ENCODE data around the gene USP49.
"Not testable (repeated sequence)": the region's sequence is repeated elsewhere in the genome, so short reads cannot be mapped to it uniquely, and the experiment has no call there.

Gene USP49

DNA sequence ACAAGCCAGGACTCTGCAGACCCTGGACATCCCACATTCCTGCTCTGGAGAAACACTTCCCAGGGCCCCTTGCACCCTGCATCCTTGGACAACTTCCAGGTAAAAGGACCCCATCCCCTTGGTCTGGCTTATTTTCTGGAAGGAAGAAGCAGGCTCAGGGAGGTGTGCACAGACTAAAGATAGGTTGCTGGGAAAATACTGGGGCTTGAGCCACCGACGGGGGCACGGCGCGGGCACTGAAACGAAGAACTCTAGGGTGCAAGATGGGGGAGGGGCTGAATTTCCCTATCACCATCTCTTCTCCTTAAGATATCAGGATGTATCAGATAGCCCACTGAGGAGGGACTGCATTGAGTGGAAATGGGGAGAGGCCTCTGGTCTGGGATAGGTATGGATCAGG is 116.3 kb downstream of the USP49 start:
- no peak for DNase-seq

- DNase-seq = no peak
Measured at GRCh38 chr6:41777551-41778285, 117.5 kb downstream of the USP49 start.

GRCh38 chr6:41775293-41775882 is 119.8 kb downstream of the USP49 start:
- no peak for DNase-seq

- no peak for DNase-seq
Measured at GRCh38 chr6:41774841-41775240, 120.3 kb downstream of the USP49 start.

GRCh38 chr6:41771058-41771983 is 123.9 kb downstream of the USP49 start:
- no peak for DNase-seq

- DNase-seq = no peak
Measured at GRCh38 chr6:41770381-41771057, 124.7 kb downstream of the USP49 start.

GRCh38 chr6:41769376-41769775 is 125.8 kb downstream of the USP49 start:
- no peak for DNase-seq

- DNase-seq = no peak
Measured at GRCh38 chr6:41768545-41769308, 126.4 kb downstream of the USP49 start.

DNA sequence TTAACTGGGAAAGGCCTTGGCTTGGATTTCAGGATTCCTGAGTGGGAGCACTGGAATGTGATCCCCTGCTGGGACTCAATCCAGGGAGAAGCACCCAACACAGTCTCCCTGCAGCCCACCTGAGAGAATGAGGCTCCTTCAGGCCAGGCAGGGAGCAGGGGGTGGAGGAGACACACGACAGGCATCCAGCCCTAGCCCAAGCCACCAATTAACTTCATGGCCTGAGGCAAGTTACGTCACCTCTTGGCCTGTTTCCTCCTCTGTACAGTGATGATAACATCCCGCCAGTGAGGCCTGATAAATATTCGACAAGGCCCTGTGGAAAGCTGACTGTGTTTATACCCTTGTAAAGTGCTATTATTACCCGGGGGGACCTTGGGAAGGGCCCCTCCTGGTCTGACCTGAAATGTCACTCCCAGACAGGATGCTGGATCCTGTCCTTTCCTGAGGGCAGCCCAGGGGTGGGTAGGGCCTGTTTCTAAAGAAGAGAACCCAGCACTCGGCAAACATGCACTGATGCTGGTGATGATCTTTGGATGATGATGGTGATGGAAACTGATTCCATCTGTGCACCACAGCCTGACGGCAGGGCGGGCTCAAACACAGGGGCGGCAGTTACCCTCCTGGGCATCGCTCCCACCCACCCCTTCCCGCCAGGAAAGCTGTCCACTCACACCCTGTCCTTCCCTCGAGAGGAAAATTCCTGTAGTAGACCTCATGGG is 127.9 kb downstream of the USP49 start:
- DNase-seq = no peak

DNA sequence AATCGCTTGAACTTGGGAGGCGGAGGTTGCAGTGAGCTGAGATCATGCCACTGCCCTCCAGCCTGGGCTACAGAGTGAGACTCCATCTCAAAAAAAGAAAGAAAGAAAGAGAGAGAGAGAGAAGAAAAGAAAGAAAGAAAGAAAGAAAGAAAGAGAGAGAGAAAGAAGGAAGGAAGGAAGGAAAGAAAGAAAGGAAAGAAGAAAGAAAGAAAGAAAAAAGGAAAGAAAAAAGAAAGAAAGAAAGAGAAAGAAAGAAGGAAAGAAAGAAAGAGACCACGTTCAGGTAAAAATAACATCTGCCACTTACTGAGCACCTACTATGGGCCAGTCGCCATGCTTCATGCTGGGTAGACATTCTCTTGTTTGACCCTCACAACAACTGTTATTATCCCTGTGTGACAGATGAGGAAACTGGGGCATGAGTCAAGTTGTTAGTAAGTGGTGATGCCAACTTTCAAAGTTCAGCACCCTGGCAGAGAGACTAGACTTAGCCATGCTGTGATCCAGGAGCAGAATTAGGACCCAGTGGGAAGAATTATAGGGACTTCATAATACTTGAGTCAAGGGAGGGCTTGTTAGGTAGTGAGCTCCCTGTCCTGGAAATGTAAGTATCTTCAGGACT is 129.0 kb downstream of the USP49 start:
- not testable (repeated sequence) for DNase-seq

- DNase-seq = no peak
Measured at GRCh38 chr6:41763470-41763869, 131.7 kb downstream of the USP49 start.

DNA sequence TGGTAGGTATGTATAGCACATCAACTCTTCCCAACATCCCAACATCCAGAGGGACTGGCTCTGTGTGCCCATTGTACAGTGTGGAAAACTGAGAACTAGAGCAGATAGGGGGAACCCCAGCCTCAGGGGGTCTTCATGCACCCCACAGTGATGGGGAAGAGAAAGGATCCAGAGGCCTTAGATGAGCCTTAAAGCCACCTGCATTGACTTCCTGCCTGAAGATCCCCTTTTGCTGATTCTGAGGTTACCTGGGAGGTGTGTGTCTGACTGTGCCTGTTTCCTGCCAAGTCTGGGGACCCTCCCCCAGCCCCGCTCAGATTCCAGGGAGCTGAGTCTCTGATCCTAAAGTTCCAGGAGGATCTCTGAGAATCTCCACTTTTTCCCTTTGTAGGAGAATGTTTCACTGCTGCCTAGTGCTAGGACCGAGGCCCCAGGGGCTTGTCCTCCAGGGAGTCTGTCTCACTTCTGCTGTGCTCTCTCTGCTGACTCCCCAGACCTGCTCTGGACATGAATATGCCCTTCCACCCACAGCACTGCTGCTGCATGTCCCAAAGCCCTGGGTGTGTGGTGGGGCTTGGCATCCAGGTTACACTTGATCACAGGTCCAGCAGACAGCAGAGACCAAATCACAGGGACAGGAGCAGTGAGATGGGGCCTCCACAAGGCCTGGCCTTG is 135.1 kb downstream of the USP49 start:
- DNase-seq = no peak

DNA sequence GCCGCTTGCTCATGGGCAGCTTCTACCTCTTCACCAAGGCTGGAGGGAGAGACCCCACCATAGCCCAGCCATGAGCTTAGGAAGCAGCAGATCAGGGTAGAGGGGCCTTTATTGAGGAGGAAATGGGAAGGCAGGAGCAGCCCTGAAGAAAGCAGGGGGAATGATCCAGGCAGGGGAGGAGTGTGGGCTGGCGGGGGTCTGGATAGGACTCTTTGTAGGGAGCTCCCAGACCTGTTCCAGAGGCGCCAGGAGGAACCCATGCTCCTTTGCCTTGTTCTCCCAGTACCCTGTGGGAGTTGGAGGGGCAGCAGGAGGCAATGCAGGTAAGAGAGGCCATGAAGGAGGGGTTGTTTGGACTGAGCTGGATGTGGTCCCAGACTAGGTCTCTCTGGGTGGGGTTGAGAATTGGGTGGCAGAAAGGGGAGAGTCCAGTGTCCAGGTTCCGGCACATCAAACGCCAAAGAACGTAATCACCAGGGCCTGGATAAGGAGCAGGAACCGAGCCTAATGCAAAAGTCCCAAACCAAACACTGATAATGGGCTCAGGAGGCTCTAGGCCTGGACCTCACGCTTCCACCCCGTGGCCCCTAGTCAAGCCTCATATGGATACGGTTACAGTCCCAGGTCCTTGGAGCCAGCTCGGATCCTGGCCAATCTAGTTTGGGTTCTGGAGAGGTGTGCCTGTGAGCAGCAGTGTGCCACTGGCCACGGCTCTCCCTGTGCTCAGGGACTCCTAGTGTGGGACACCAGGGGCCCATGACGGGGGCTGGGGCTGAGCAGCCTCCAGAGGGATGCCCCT is 135.9 kb downstream of the USP49 start:
- DNase-seq = no peak

DNA sequence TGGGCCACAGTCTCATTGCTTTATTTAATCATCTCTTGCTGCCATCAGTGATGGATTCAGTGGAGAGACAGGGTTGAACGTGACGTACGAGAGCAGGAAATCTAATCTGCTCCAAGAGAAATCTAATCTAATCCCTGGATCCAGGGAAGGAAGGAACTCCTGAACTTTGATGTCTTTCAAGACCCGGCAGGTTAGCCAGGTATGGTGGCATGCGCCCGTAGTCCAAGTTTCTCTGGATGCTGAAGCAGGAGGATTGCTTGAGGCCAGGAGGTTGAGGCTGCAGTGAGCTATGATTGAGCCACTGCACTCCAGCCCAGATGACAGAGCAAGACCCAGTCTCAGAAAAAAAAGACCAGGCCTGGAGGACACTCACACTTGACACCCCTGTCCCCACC is 136.5 kb downstream of the USP49 start:
- no peak for DNase-seq

GRCh38 chr6:41757931-41758640 is 137.1 kb downstream of the USP49 start:
- no peak for DNase-seq

DNA sequence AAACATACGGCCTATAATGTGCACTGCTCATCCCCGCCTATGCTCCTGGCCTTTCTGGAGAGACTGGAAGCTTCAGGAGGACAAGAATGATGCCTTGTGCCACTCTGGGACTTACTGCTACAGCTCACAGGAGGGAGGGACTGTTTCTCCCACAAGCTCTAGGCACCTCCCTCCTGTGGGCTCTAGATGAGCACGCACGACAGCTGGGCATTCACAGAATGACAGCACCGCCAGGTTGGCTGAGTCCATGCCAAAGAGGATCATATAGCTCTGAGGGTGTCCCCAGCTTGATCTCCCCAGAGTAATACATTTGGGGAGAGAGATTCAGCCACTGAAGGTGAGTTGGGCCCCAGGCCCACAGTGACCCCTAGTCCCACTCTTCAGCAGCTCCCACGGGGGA is 137.9 kb downstream of the USP49 start:
- no peak for DNase-seq

DNA sequence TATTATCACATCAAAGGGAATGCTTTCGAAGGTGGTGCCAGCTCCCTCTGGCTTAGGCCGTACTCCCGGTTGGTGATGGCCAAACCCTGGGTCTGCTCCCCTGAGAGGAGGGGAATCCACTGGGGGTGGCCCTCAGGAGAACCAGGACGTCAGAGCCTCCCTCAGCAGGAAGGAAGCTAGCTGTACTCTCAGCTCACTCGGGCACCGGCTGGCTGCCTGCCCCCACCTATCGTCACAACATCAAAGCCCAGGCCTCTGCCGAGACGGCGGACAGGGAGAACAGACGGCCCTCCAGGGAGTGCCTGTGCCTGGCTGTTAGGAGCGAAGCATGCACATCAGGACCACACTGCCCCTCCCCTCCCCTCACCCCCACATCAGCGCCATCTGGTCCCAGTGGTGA is 138.8 kb downstream of the USP49 start:
- no peak for DNase-seq

- DNase-seq = no peak
Measured at GRCh38 chr6:41755895-41756294, 139.3 kb downstream of the USP49 start.

GRCh38 chr6:41750374-41750773 is 144.8 kb downstream of the USP49 start:
- no peak for DNase-seq
